ENCODE results near the gene GUSB.
A peak's percentile ranks its signal among the peaks of the same experiment; 100 is the strongest.
"Not testable (repeated sequence)": the region's sequence is repeated elsewhere in the genome, so short reads cannot be mapped to it uniquely, and the experiment has no call there.

Gene GUSB

DNA sequence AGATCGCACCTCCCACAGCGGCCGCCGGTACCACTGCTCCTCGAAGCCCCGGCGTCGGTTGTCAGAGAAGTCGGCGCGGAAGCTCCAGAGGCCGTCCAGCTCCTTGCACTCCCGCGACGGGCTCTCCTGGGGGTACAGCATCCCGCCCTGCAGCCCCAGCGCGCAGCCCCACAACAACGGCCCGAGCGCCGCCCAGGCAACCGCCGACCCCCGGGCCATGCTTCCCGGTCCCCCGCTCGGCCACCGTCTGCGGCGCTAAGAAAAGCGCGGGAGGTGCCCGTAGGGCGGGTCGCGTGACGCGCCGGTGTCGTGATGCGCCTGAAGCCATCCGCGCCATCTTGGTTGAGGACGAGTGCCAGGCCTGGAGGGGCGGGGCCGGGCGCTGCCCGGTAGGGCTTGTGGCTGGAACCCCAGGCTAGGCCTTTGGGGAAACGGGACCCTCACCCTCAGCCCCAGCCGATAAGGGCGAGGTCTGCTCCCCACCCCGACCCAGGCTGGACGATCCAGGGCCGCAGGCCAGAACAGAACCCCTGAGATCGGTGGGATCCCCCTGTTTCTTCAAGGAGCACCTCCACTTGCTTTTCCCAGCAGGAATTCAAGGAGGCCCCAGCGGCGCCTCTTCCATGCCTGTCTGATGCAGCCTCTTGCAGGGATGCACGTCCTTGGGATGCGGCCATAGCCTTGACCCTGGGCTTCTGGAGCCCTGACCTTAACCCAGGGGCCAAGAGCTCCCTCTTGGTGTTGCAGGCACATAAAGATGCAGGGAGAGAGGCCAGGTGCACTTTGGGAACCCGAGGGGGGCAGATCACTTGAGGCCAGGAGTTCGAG lies at the start of gene GUSB:
GUSB (minus strand) TSS at position 249 of the 828 bp plus-strand sequence; CDS start at position 219, 30 bp downstream.
- Histone ChIP-seq H3K9me3 (replicated peaks in 1 of 11) (no peaks in the 10 kb centered on the region), H3K36me3 (peaks cover 26 to 33% (median 28%) of the 10 kb centered on the region in 11 experiments), H3K9ac (peak within 1 kb of the TSS; percentile 85 to 96 (median 92)), H3K27me3 (no peaks in the 10 kb centered on the region), H3K4me1 (peaks cover 14 to 46% (median 38%) of the 10 kb centered on the region in 10 experiments), H3K4me2 (peak within 1 kb of the TSS; percentile 78 to 97 (median 95)), H3K4me3 (peak within 1 kb of the TSS; percentile 84 to 98 (median 93)), H4K20me1 (peaks cover 5 to 43% (median 35%) of the 10 kb centered on the region in 11 experiments; a peak in 20 of 22 replicates), H3K27ac (peak within 1 kb of the TSS; percentile 75 to 94 (median 91))
- no peak for TF ChIP-seq Cebpa-rat (IDR thresholded peaks at IDR 0.05)

DNA sequence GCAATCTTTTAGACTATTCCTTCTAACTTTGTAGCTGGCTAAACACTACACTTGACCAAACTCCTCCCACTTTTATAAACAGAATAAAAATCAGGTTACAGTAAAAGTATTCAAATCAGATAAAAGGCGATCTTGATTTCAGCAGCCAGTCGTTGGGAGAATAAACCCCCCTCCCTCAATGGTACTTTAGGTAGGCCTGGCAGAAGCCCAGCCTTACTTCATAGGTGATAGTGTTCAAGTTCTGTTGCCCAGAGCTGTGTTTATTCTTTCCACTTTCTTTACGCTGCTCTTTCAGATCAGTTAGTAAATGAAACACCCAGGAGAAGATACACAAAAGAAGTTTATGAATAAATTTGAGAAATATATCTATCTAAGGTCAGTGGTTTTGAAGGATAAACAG lies 46.3 kb upstream of the GUSB start:
- not testable (repeated sequence) for H3K9me3 ChIP-seq (replicated peaks in 1 of 11); H3K27me3 ChIP-seq; H3K27ac ChIP-seq; H3K36me3 ChIP-seq; H3K9ac ChIP-seq; H4K20me1 ChIP-seq; H3K4me3 ChIP-seq
- Histone ChIP-seq H3K4me1 (peaks cover 6 to 30% (median 19%) of the 10 kb centered on the region in 10 experiments; a peak in 19 of 20 replicates), H3K4me2 (peak overlapping the region in 3 of 11 experiments; percentile 40 to 49 (median 41); a peak in 5 of 22 replicates)

DNA sequence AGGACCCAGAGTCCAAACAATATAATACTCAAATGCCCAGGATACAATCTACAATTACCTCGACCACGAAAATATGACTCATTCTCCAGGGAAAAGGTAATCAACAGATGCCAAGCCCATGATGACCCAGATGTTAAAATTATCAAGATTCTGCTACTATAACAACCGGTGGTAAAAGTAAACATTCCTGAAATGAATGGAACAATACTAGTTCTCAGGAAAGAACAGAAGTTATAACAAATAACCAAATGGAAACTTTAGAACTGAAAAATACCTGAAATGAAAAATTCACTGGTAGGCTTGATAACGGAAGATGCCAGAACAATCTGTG lies 34.1 kb upstream of the GUSB start:
- Histone ChIP-seq H3K9me3 (replicated peaks in 1 of 11) (no peaks in the 10 kb centered on the region), H3K36me3 (no peaks in the 10 kb centered on the region), H3K27ac (no peak overlapping the region), H3K4me2 (peak overlapping the region in 5 of 11 experiments; percentile 1 to 41 (median 26); a peak in 5 of 22 replicates), H4K20me1 (no peaks in the 10 kb centered on the region), H3K27me3 (no peaks in the 10 kb centered on the region), H3K4me1 (peaks cover 0 to 14% (median 7%) of the 10 kb centered on the region in 10 experiments; a peak in 6 of 20 replicates), H3K9ac (no peak overlapping the region), H3K4me3 (no peak overlapping the region)
- TF ChIP-seq Cebpa-rat (IDR thresholded peaks at IDR 0.05): no peak

DNA sequence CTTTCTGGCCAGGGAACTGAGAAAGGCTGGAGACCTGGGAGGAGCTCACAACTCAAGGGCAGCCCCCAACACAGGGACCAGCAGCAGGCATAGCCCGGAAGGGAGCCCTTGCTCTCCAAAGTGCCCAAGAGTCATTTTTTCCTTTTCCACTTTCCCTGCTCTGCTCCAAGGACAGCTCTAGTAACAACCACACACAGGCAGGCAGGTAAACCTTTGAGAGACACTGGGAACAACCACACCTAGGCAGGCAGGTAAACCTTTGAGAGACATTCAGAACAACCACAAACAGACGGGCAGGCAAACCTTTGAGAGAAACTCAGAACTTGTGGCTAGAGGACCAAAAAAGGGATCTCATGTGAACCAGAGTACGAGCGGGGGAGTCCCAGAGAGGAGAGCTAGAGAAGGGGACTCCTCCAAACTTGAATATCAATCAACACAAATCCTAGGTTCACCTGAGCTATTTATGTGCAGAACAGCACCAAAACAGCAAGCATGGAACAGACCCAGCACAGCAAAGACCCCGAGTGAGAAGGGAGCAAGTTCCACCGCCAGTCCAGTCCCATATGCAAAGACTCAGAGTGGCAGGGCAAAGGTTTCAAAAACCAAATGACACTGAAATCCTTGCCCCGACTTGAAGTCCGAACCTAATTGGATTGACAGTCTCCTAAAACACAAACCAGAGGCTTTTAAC lies 33.6 kb upstream of the GUSB start:
- Histone ChIP-seq H3K4me1 (peaks cover 0 to 14% (median 7%) of the 10 kb centered on the region in 10 experiments; a peak in 6 of 20 replicates), H3K9me3 (replicated peaks in 1 of 11) (no peaks in the 10 kb centered on the region), H3K9ac (no peak overlapping the region), H4K20me1 (no peaks in the 10 kb centered on the region), H3K4me3 (no peak overlapping the region), H3K4me2 (peak overlapping the region in 5 of 11 experiments; percentile 1 to 41 (median 26); a peak in 7 of 22 replicates), H3K27me3 (no peaks in the 10 kb centered on the region), H3K36me3 (no peaks in the 10 kb centered on the region), H3K27ac (no peak overlapping the region)
- TF ChIP-seq Cebpa-rat (IDR thresholded peaks at IDR 0.05): no peak

DNA sequence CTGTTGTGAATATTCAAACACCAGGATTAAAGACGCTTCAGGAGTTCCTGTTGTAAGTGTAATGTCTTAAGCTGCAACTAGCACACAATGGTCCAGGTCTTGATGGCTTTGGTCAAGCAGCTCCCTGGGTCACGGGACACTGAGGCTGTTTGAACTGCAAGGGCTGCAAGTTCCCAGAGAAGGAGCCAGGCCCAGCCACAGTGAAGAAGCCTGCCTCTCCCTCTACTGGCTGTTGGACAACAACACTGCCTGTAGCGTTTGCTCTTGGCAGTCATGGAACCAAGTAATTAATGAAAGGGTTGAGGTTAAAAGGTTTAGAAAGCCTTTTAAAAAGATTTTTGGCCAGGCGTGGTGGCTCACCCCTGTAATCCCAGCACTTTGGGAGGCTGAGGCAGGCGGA lies 31.9 kb upstream of the GUSB start:
- no peak overlapping the region for H3K27ac ChIP-seq
- no peaks in the 10 kb centered on the region for H3K36me3 ChIP-seq
- TF ChIP-seq Cebpa-rat (IDR thresholded peaks at IDR 0.05): no peak
- no peaks in the 10 kb centered on the region for H3K9me3 ChIP-seq (replicated peaks in 1 of 11)
- H3K4me3 ChIP-seq: no peak overlapping the region
- H4K20me1 ChIP-seq: no peaks in the 10 kb centered on the region
- H3K27me3 ChIP-seq: no peaks in the 10 kb centered on the region
- H3K9ac ChIP-seq: no peak overlapping the region
- peaks cover 0 to 16% (median 7%) of the 10 kb centered on the region in 10 experiments; a peak in 7 of 20 replicates for H3K4me1 ChIP-seq
- H3K4me2 ChIP-seq: no peak overlapping the region

- Histone ChIP-seq H3K4me1 (peaks cover 9 to 36% (median 24%) of the 10 kb centered on the region in 10 experiments), H3K9me3 (replicated peaks in 1 of 11) (no peaks in the 10 kb centered on the region), H4K20me1 (no peaks in the 10 kb centered on the region), H3K27me3 (no peaks in the 10 kb centered on the region), H3K36me3 (no peaks in the 10 kb centered on the region), H3K27ac (peak overlapping the region in 1 of 11 experiments; percentile 15; a peak in 1 of 22 replicates), H3K4me2 (peak overlapping the region; percentile 45 to 76 (median 64); a peak in 21 of 22 replicates), H3K4me3 (peak overlapping the region in 2 of 10 experiments; percentile 9 to 12; a peak in 2 of 20 replicates), H3K9ac (peak overlapping the region in 4 of 11 experiments; percentile 11 to 45 (median 24); a peak in 4 of 22 replicates)
- TF ChIP-seq Cebpa-rat (IDR thresholded peaks at IDR 0.05): no peak
Measured at GRCh38 chr7:66007232-66007631, 25.2 kb upstream of the GUSB start.

- H3K4me3 ChIP-seq; H4K20me1 ChIP-seq; H3K36me3 ChIP-seq; H3K9me3 ChIP-seq (replicated peaks in 1 of 11); H3K27me3 ChIP-seq: not testable (repeated sequence)
- Histone ChIP-seq H3K27ac (peak overlapping the region in 3 of 11 experiments; percentile 2 to 35 (median 2); a peak in 1 of 22 replicates), H3K4me2 (peak overlapping the region in 6 of 11 experiments; percentile 4 to 43 (median 24); a peak in 7 of 22 replicates), H3K4me1 (peaks cover 9 to 36% (median 24%) of the 10 kb centered on the region in 10 experiments), H3K9ac (peak overlapping the region in 1 of 11 experiments; percentile 38; a peak in 1 of 22 replicates)
Measured at GRCh38 chr7:66005115-66005671, 23.2 kb upstream of the GUSB start.

DNA sequence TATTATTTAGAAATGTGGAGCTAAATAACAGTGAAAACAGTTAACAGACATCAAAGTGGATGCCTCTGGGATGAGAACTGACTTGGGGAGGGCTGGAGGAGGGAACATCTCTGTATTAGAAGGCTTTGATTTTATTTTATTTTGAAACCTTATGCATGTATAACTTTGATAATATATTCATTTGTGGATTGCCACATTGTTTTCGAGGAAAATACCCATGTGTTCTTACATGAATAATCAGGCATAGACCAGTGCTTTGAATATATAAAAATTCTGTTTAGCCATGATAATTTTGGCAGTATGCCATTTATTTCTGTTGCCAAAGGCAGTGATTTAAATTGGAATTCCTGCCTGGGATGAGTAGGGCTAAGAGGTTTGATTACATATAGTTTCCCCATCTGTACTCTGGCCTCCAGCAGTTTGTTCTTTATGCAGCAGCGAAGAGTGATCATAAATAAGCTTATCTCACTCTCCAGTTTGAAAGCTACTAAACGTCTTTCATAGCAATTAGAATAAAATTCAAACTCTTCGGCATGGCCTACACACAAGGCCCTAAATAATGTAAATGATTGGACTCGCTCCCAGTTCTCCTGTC lies 18.9 kb upstream of the GUSB start:
- H3K4me3 ChIP-seq; H3K27ac ChIP-seq; H3K9me3 ChIP-seq (replicated peaks in 1 of 11); H3K4me2 ChIP-seq; H3K9ac ChIP-seq; H4K20me1 ChIP-seq; H3K27me3 ChIP-seq; H3K36me3 ChIP-seq: not testable (repeated sequence)
- H3K4me1 ChIP-seq: peaks cover 0 to 11% (median 8%) of the 10 kb centered on the region in 10 experiments; a peak in 11 of 20 replicates

- H3K27me3 ChIP-seq; H3K4me3 ChIP-seq; H3K36me3 ChIP-seq; H4K20me1 ChIP-seq; H3K27ac ChIP-seq; H3K9ac ChIP-seq; H3K9me3 ChIP-seq (replicated peaks in 1 of 11); H3K4me2 ChIP-seq: not testable (repeated sequence)
- peaks cover 7 to 28% (median 25%) of the 10 kb centered on the region in 10 experiments; a peak in 19 of 20 replicates for H3K4me1 ChIP-seq
Measured at GRCh38 chr7:65994984-65995383, 13.0 kb upstream of the GUSB start.
